Testis (tissue), 2 donors: ENCODE data around the gene ITGA4.

Experiments
- CTCF ChIP-seq, 3 experiments: fragments of 450-650 bp in 2 of 3; fragments of 200-600 bp in 1 of 3; sonication (generic) in 1 of 3; IDR thresholded peaks; one replicate each; pipeline ENCODE4 v1.5.1; 2016 to 2019; ENCODE audit warnings: antibody characterized with exemption in 3 of 3, mild to moderate bottlenecking in 2 of 3, moderate library complexity in 1 of 3
- POLR2A ChIP-seq: fragments of 450-650 bp; IDR thresholded peaks from one replicate; pipeline ENCODE4 v1.6.1; 2017; ENCODE audit warnings: antibody characterized with exemption, mild to moderate bottlenecking, moderate library complexity

DNA sequence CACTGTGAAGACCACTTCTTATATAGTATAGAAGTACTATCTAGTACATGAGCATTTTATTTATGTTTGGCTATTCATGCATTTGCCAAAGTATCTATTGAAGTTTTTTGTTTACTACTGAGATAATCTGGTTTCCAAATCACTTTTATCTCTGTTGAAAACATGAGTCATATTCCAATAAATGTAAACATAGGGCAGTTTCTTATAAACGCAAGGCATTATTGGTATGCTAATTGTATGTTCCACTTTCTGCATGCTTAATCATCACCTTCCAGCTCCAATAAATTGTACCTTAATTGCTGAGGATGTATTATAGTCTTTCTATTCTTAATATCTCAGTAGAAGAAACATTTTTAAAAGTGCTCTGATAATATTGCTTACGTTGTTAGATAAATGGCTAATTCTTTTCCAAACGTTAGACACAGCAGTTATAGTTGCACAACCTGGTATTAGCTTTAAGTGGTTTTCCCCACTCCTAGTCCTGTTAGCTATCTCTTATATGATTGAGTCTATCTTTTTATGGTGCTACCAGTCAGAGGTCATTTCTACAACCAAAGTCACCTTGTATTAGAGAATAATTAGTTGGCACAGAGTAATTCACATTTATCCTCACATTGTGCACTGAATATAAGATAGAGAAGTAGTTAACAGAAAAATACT lies 17.2 kb downstream of the ITGA4 start:
- TF ChIP-seq CTCF (IDR thresholded peaks at IDR 0.05) = no peak
- no peak for TF ChIP-seq POLR2A
